GM21619 (cell line): Measurements from ENCODE around the gene KRTAP5-5.
"Not testable (repeated sequence)": the region's sequence is repeated elsewhere in the genome, so short reads cannot be mapped to it uniquely, and the experiment has no call there.

Experiments used
- ATAC-seq: cut with Tn5 transposase; IDR thresholded peaks from one replicate; pipeline ENCODE4 v1.9.1; 2021; ENCODE audit not compliant: unreplicated experiment

KRTAP5-5 gene

DNA sequence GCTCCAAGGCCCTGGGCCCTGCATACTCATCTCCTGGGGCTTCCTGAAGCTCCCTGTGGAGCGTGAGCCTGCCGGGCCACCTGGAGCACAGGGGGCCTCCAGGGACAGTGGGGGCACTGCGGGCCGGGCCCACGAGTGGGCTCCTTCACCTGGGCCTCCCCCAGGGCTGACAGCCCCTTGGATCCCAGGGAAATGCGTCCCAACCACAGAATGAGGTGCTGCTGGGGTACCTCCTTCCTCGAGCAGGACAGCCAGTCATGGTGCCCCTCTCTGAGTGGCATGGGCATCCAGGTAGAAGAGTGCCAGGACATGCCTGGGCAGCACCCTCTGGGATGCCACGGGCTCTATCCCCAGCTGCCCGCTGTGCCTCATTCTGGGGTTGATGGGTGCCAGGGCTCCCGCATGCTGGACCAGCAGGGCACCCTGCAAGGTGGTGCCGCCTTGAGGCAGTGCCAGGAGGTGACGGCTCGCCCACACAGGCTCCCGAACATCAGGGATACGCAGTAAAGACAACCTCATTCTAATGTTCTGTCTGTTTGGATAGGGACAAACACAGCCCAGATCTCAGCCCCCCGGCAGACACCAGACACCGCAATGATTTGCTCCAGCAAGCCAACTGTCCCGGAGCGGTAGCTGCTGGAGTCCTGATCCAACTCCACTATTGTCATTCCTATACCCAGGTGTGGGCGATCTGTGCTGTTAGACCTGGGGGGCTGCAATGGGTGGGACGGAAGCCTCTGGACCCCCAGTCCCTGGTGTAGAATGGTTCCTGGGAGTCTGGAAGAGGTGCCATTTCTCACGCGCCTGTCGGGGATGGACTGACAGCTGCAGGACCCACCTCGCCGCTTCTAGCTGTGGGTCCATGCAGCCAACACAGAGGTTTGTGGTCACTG lies 25.8 kb downstream of the KRTAP5-5 start:
- no peak for ATAC-seq

DNA sequence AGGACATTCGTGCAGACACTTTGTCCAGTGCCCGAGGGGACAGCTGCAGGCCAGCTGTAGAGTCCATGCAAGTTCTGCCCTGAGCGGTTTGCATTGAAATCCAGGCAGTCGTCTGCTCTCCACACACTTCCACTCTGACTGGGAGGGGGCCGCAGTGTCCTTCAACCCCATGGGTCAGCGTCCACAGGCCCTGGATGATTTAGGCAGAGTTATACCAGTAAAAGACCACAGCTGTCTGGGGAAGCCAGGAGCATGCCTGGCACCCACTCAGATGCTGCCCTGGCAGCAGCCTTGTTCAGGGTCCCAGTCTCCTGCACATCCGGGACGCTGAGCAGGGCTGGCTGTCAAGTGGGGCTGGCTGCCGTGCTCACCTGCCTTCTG lies 26.5 kb downstream of the KRTAP5-5 start:
- no peak for ATAC-seq

DNA sequence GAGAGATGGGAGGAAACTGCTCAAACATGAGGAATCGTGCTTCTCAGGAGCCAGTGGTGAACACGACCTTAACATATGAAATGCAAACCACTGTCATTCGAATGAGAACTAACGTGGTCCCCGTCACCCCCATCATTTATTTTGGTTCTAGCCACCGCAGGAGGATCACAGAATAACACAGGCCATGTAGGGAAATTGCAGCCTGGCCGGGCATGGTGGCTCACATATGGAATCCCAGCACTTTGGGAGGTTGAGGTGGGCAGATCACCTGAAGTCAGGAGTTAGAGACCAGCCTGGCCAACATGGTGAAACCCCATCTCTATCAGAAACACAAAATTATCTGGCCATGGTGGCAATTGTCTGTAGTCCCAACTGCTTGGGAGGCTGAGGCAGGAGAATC lies 27.1 kb downstream of the KRTAP5-5 start:
- ATAC-seq: no peak

DNA sequence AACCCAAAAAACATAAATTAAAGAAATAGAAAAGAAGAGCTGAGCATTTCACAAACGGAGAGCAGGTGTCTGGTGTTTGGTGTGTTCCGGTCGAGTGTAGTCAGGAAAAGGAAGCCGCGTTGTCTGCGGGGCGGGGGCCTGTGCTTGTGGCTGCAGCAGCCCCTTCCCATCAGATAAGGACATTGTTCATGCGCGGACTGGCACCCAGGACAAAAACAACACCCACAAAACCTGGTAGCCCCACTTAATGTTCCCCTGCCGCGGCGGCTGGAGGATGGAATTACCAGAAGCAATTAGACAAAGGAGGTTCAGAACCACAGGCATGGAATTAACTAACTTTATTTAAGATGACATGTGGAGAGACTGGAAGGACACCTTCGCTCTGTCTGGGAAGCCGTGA lies 29.9 kb downstream of the KRTAP5-5 start:
- ATAC-seq: no peak

DNA sequence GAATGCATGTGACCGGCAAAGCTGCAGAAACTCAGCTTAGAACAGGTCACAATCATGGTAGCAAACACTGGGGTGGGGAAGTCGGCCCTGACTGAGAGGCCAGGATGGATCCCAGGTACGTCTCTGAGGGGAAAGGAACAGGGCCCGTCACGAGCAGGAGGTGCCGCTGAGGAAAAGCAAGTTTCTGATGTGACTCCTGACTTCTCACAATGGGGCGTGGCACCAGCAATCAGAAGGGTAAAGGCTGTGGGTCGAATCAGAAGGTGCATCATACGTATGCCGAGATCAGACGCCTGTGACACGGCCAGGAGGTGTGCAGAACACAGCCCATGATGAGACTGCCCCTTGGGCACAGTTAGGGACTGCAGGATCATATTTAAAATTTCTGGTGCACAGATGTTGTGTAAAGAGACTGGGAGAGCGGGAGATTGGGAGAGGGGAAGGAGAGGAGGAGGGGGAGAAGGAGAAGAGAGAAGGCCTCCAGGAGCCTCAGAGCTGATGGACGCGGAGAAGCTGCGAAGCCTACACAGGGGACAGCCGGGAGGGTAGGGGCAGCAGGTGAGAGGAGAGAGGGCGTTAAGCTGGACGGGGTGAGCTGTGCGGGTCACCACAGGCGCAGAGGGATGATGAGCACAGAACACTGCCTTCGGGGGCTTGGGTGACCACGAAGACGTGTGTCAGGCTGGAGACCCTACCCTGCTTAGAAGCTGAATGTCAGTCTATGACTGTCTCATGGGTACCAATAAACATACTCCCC lies 30.7 kb downstream of the KRTAP5-5 start:
- no peak for ATAC-seq

DNA sequence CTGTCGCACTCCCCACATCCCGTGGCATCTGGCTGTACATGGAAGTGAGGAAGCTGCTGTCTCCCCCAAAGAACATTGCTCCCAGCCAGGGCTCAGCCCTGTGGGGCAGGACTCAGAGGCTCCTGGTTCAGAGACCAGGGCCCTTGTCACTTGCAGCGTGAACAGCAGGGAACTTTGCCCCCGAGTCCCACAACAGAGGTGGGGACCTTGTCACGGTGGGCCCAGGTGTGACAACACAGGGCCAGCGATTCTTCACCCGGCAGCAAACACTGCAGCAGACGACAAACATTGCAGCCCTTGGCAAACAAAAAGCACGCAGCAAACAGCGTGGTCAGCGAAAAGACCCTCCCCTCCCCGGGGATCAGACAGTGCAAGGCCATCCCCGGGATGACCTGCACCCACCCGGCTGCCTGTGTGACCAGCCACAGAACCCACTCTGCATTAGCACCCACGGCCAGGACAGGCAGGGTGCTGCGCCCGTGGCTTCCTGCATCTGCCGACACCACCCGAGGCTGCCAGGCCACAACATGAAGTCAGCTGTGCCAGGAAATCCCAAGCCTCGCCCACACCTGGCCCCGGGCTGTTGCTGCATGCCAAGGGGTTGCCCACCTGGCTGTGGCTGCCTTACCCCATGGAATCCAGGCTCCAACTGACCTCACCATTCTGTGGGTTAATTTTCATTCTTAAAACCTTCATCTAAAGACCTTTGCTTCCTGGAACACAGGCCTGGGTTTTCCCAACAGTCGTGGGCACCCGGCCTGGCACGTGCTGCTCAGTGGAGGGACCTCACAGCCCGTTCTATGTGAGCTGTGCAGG lies 32.1 kb downstream of the KRTAP5-5 start:
- ATAC-seq: not testable (repeated sequence)

DNA sequence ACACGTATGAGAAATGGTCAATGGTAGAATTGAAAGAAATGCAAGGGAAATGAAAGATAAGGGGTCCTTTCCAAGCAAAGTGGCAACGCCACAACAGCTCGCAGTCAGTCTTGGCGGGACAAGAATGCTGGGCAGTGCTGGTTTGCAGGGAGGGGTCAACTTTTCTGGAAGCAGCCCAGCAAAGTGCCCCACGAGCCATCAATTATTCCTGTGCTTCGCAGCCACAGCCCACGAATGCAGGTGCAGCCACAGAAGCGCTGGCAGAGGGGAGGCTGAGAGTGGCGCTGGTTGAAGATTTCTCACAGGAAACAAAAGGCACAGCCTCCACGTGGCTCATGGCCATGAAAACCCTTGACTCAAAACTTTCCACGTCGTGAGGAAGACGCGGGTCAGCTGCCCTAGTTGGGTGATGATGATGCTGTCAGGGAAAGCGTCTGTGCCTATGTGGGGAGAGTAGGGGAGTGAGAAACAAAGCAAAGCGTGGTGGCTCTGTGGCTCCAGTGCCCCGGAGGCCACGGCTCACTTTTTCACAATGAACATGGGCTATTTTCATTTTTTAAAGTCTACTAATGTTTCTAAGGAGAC lies 33.2 kb downstream of the KRTAP5-5 start:
- ATAC-seq: not testable (repeated sequence)

DNA sequence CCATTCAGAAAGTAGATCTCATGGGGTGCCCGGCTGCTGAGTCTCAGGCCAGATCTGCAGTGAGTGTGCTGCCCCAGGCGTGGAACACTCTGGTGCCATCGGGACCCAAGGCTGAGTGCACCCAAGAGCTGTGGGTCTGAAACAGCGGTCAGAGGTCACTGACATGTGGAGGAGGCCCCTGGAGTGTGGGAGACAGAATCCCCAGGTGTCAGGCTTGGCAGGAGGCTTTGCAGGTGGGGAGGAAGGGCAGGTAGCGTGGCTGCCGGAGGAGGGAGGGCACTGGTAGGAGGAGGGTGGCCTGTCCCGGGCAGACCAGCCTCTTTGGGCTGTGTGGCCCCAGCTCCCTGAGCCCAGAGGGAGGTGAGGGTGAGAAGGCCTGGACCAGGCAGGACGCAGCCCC lies 35.7 kb downstream of the KRTAP5-5 start:
- ATAC-seq: no peak

DNA sequence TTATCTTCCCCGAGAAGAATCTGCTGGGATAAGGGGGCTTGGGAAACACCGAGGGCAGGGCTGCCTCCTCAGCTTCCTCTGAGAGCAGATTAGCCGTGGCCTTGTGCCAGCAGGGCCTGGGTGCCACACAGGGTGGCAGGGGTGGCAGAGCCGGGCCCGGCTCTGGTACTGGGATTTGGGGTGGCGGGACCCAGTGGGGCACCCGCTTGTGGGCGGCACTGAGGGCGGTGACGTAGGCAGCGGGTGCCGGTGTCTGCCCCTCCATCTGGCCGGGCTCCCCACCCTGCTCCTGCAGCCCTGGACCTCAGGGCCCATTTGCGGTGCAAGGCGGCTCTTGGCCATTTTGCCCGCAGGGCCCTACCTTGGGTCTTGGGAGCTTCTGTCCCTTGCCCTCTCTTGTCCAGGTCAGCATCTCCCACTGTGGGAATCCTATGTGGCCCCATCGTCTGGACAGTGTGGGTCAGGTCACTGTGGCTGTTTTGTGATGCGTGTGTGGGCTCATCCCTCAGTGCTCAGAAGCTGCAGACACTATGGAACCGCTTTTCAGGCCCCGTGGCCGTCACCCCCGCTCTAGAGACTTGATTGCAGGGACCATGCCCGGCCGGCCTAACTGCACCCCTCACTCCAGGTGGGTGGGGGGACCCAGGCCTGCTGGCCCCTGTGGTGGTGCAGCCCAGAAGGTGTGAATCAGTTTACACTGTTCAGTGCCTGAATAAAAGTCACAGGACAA lies 37.7 kb downstream of the KRTAP5-5 start:
- no peak for ATAC-seq

DNA sequence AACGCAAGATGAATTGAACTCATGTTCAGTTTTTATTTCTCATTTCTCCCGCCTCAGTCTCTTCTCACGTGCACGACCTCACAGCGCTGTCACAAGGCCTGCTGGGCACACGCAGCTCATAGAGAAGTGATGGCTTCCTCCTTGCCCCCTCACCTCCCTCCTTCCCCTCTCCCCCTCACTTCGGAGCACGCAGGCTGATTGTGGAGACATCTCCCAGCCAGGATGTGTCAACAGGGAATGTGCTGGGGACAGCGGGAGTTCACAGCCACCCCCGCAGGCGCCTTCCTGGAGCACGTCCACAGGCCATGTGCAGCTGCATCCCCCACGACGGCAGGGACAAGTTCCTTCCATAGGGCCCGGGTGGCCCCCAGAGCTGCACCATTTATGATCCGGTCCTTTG lies 38.3 kb downstream of the KRTAP5-5 start:
- no peak for ATAC-seq

DNA sequence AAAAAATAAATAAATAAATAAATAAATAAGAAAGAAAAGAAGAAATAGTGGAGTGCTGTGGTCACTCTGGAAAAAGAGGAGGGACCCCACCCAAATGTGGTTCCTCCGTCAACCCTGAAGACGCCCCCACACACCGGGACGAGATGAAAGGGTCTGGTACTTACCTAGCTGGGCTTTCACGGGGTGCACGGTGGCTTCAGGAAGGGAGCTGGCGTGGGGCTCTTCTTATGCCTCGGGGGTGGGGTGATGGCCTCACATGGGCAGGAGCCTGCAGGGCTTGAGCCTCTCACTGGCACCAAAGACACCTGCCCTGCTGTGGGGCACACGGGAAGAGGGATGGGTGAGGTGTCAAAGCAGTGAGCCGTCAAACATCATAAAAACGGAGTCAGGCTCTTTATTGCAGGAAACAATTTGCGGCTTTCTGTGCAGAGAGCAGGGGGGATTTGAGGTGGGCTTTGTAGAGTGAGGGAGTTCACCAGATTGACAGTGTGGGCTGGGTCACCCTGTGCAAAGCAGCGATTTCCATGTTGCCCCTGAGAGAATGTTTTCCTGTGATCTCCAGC lies 39.4 kb downstream of the KRTAP5-5 start:
- ATAC-seq: no peak

DNA sequence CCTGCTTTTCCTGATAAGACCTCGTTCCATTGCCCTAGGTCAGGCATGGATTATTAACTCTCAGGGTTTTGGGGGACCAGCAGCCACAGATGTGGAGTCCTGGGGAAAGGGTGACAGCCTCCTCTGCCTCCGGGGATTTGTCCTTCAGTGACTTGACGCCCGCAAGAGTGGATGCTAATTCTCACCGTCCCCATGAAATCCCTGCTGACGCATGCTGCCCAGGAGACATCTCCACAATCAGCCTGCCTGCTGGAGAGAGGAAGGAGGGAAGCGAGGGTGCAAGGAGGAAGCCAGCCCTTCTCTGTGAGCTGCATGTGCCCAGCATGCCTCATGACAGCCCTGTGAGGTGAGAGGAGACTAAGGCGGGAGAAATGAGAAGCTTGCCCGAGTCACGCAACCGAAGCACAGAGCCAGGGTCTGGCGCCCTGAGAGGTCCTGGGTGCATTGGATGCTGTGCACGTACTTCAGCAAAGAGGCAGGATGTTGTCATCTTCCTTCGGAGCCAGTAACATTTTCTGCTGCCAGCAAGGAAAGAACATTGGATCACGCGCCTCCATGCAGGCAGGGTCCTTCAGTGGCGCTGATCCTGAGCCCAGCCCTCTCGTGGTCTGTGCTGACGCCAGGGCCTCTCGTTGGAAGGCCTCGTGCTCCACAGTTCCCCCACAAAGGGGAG lies 40.1 kb downstream of the KRTAP5-5 start:
- no peak for ATAC-seq

DNA sequence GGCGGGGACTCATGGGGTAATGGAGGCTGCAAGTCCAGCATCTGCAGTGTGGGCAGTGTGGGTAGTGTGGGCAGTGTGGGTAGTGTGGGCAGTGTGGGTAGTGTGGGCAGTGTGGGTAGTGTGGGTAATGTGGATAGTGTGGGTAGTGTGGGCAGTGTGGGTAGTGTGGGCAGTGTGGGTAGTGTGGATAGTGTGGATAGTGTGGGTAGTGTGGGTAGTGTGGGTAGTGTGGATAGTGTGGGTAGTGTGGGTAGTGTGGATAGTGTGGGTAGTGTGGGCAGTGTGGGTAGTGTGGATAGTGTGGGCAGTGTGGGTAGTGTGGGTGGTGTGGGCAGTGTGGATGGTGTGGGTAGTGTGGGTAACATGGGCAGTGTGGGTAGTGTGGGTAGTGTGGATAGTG lies 40.9 kb downstream of the KRTAP5-5 start:
- not testable (repeated sequence) for ATAC-seq

DNA sequence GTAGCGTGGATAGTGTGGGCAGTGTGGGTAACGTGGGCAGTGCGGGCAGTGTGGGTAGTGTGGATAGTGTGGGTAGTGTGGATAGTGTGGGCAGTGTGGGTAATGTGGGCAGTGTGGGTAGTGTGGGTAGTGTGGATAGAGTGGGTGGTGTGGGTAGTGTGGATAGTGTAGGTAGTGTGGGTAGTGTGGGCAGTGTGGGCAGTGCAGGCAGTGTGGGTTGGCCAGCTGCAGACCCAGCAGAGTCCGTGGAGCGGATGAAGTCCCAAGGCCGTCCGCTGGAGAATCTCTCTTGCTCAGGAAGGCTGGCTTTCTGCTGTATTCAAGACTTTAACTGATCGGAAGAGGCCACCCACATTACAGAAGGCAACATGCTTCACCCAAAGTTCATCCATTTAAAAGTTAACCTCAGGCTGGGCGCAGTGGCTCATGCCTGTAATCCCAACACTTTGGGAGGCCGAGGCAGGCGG lies 41.4 kb downstream of the KRTAP5-5 start:
- no peak for ATAC-seq

DNA sequence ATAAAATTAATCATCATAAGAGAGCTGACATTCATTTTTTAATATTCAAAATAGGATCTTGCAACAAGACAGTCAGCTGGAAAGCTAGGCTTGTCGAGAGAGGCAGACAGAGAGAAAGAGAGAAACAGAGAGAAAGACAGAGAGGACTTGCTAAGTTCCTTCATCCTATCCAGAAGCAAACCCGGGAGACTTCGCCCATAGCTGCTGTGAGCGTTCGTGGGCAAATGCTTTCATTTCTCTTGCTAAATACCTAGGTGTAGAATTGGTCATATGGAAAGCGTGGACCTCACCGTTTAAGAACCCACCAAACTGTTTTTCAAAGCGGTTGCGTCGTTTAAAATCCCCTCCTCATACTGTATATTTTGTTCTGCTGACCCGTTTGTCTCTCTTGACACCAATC lies 42.1 kb downstream of the KRTAP5-5 start:
- ATAC-seq: no peak

DNA sequence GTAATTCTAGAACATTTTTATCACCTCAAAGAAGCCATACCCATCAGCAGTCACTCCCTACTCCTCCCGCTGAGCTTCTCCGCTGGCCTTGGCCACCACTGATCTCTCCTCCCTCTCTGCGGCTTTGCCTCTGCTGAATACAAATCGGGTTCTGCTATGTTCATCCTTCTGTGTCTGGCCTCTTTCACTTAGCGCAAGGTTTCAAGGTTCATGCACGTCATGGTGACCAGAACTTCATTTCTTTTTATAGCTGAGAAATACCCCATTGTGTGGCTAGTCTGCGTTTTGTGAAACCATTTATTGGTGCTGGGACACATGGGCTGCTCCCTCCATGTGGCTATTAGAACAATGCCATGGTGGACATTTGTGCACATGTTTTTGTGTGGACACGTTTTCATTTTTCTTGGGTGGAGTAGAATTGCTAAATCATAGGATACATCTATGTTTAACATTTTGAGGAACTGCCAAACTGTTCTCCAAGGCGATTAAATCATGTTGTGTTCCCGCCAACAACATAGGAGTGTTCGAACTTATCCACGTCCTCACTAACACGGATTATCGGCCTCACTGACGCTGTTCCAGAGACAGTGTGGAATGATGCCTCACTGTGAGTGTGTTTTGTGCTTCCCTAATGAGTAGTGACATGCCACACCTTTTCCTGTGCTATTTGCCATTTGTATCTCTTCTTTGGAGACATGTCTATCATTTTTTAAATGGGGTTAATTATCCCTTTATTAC lies 43.2 kb downstream of the KRTAP5-5 start:
- no peak for ATAC-seq

DNA sequence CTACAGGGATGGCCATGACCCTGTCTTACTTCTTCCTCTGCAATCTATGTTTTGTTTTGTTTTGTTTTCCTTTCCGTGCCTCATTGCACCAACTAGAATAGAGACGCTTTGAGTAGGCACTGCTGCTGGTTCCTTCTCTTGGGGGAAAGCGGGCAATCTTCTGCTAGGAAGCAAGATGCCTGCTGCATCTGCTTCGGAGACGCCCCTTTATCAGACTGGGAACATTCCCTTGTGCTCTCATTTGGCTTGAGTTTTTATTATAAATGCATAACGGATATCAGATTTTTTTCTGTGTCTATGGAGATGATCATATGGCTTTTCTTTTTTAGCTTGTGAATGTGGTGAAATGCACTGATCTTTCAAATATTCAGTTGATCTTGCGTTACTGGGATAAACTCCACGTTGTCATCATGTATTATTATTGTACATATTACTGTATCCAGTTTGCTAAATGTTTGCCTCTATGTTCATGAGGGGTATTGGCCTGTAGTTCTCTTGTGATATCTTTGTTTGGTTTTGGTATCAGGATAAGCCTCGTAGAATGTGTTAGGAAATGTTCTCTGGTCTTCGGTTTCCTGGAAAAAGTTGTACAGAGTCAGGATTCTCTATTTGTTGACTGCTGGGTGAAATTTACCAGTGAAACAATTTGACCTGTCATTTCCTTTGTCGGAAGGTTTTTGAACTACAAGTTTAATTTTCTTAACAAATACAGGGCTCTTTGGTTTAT lies 44.0 kb downstream of the KRTAP5-5 start:
- no peak for ATAC-seq
